HCT116 (cell line): ENCODE results near the gene COL4A4. TPM values are rescaled to one million over a fixed set of nuclear protein-coding genes. Genes with fewer than 3 reads are reported as not detected.

Source experiments
- ATAC-seq: fragments of 200-7000 bp; cut with Tn5 transposase; 2 replicates; pipeline ENCODE4 v1.9.1; 2020; ENCODE audit warnings: mild to moderate bottlenecking, moderate library complexity
- BruUV-seq: library from RNA; stranded (reverse); fragments of 400-500 nt; replicated peaks from 2 replicates; lab custom pipeline; 2021; lab: Mats Ljungman, UMichigan
- CTCF ChIA-PET: fragments of 300-600 bp; sonication (Branson Sonifier 250); formaldehyde crosslinking; loops from one replicate; lab custom pipeline; 2021; ENCODE audit warnings: antibody characterized with exemption; lab: Charles Lee
- POLR2A ChIA-PET: fragments of 300-600, 350-600 bp; sonication (Branson Sonifier 250); formaldehyde crosslinking; loops from one replicate; lab custom pipeline; 2021; ENCODE audit warnings: antibody characterized with exemption; lab: Charles Lee
- RAD21 ChIA-PET, 2 experiments: fragments of 300-600 bp; sonication (Branson Sonifier 250); formaldehyde crosslinking; loops; one replicate each; lab custom pipeline; 2023; ENCODE audit warnings: low total read pairs in 2 of 2; ENCODE audit not compliant: uncharacterized antibody in 2 of 2, unreplicated experiment in 2 of 2, low non-redundant PET in 1 of 2; lab: Charles Lee
- DNase-seq: peaks from one replicate; pipeline ENCODE4 v3.0.0-alpha.2; 2010; ENCODE audit warnings: low read depth, low spot score
- H2AFZ ChIP-seq: fragments of 200-600 bp; shearing (Covaris generic), sonication (generic); 2 replicates; pipeline ENCODE4 v1.6.1; 2017; ENCODE audit warnings: low read depth, mixed run types, mixed read lengths, antibody characterized with exemption, low read length; ENCODE audit not compliant: poor library complexity, severe bottlenecking
- H3K27ac ChIP-seq: 2 replicates; pipeline ENCODE4 v1.5.1; 2012; ENCODE audit warnings: low read depth, low read length
- H3K27me3 ChIP-seq: fragments of 200-600 bp; sonication (generic); 2 replicates; pipeline ENCODE4 v1.6.1; 2016; ENCODE audit warnings: mixed run types, low read length, mixed read lengths; ENCODE audit not compliant: insufficient read depth
- H3K36me3 ChIP-seq, 2 experiments: fragments of 200-500 bp in 1 of 2; fragments of 200-600 bp in 1 of 2; sonication (Bioruptor generic) in 1 of 2; sonication (generic) in 1 of 2; 2 replicates each; pipeline versions ENCODE4 v1.5.1 to v1.6.1; 2014 to 2016; ENCODE audit warnings: low read length in 2 of 2, inconsistent platforms in 1 of 2, mixed read lengths in 1 of 2, mixed run types in 1 of 2; ENCODE audit not compliant: insufficient read depth in 2 of 2, control insufficient read depth in 1 of 2
- H3K4me1 ChIP-seq, 2 experiments: fragments of 200-600 bp in 1 of 2; sonication (generic) in 1 of 2; 2 replicates each; pipeline versions ENCODE4 v1.5.1 to v1.6.1; 2012 to 2017; ENCODE audit warnings: low read length in 2 of 2, inconsistent platforms in 1 of 2, mild to moderate bottlenecking in 1 of 2, mixed read lengths in 1 of 2, mixed run types in 1 of 2, moderate library complexity in 1 of 2; ENCODE audit not compliant: insufficient read depth in 2 of 2, control insufficient read depth in 1 of 2
- H3K4me2 ChIP-seq: fragments of 200-600 bp; sonication (generic); 2 replicates; pipeline ENCODE4 v1.6.1; 2017; ENCODE audit warnings: mixed run types, low read length, mixed read lengths
- H3K4me3 ChIP-seq, 2 experiments: fragments of 200-600 bp in 1 of 2; sonication (generic) in 1 of 2; replicated peaks in 1 of 2; 2 replicates each; pipeline ENCODE4 v1.5.1; 2011 to 2016; ENCODE audit warnings: low read length in 2 of 2, control low read depth in 1 of 2, low read depth in 1 of 2, mild to moderate bottlenecking in 1 of 2, mixed read lengths in 1 of 2, mixed run types in 1 of 2
- H3K79me2 ChIP-seq: fragments of 200-600 bp; sonication (generic); 2 replicates; pipeline ENCODE4 v1.6.1; 2017; ENCODE audit warnings: mild to moderate bottlenecking, mixed run types, low read length, moderate library complexity, mixed read lengths; ENCODE audit not compliant: insufficient read depth
- H3K9ac ChIP-seq: fragments of 200-600 bp; sonication (generic); 2 replicates; pipeline ENCODE4 v1.6.1; 2016; ENCODE audit warnings: low read length, mixed read lengths
- H3K9me2 ChIP-seq: fragments of 200-600 bp; sonication (generic), shearing (Covaris generic); 2 replicates; pipeline ENCODE4 v1.6.1; 2017; ENCODE audit warnings: mixed run types, mild to moderate bottlenecking, moderate library complexity; ENCODE audit not compliant: insufficient read depth
- H3K9me3 ChIP-seq, 2 experiments: fragments of 200-500 bp in 1 of 2; fragments of 200-600 bp in 1 of 2; sonication (Bioruptor generic) in 1 of 2; sonication (generic) in 1 of 2; 2 replicates each; pipeline ENCODE4 v1.6.1; 2014 to 2017; ENCODE audit warnings: low read length in 2 of 2, mixed read lengths in 2 of 2, inconsistent platforms in 1 of 2, low read depth in 1 of 2, mild to moderate bottlenecking in 1 of 2, mixed run types in 1 of 2, moderate library complexity in 1 of 2; ENCODE audit not compliant: control insufficient read depth in 1 of 2, insufficient read depth in 1 of 2
- H4K20me1 ChIP-seq: fragments of 200-600 bp; sonication (generic), shearing (Covaris generic); 2 replicates; pipeline ENCODE4 v1.6.1; 2017; ENCODE audit warnings: mixed run types, mild to moderate bottlenecking, moderate library complexity; ENCODE audit not compliant: insufficient read depth
- EGR1 ChIP-seq: IDR thresholded peaks from 2 replicates; pipeline ENCODE4 v1.6.1; 2012; ENCODE audit warnings: low read depth
- EZH2phosphoT487 ChIP-seq: fragments of 200-600 bp; IDR thresholded peaks from 2 replicates; pipeline ENCODE4 v1.6.1; 2018; ENCODE audit warnings: antibody characterized with exemption, borderline replicate concordance
- FOSL1 ChIP-seq: IDR thresholded peaks from 2 replicates; pipeline ENCODE4 v1.6.1; 2012; ENCODE audit warnings: low read depth
- JUND ChIP-seq: IDR thresholded peaks from 2 replicates; pipeline ENCODE4 v1.6.1; 2012
- REST ChIP-seq: IDR thresholded peaks from 2 replicates; pipeline ENCODE4 v1.6.1; 2012; ENCODE audit warnings: low read depth
- SIN3A ChIP-seq: IDR thresholded peaks from 2 replicates; pipeline ENCODE4 v1.6.1; 2012; ENCODE audit warnings: low read depth
- SRF ChIP-seq: IDR thresholded peaks from 2 replicates; pipeline ENCODE4 v1.6.1; 2012; ENCODE audit warnings: low read depth
- ZFX ChIP-seq: fragments of 450-650 bp; IDR thresholded peaks from 2 replicates; pipeline ENCODE4 v1.6.1; 2017
- intact Hi-C: fragments of 100-400 bp; cut with micrococcal nuclease; formaldehyde crosslinking; loops from 2 replicates; pipeline ENCODE4 v1.10.0; 2022
- total RNA-seq: library from RNA; stranded (reverse); gene quantifications from one replicate; pipeline ENCODE4 v1.2.1, GENCODE V29; 2021; ENCODE audit not compliant: unreplicated experiment
- TF ChIP-seq, protein P1 (sequence below): IDR thresholded peaks from 2 replicates; pipeline ENCODE4 v1.6.1; 2011; ENCODE audit warnings: mild to moderate bottlenecking, low read length, moderate library complexity; ENCODE audit not compliant: insufficient replicate concordance; ENCODE audit errors: extremely low read depth

The COL4A4 gene
- total RNA-seq, 1 experiment from 2014 or later: 5.9 TPM

GRCh38 chr2:227192491-227192890 is 28.5 kb upstream of the COL4A4 start:
- no peak overlapping the region for H3K27ac ChIP-seq
- CTCF ChIA-PET: no interaction called here

More at GRCh38 chr2:227192491-227192890, 28.5 kb upstream of the COL4A4 start:
- BruUV-seq: no TSS peak
- no peaks in the 10 kb centered on the region for H3K79me2 ChIP-seq
- no peak for ATAC-seq
- H3K9me3 ChIP-seq: no peaks in the 10 kb centered on the region
- H3K9ac ChIP-seq: no peak overlapping the region
- H3K27me3 ChIP-seq: no peaks in the 10 kb centered on the region
- TF ChIP-seq REST (no peak), EGR1 (no peak), SRF (no peak), FOSL1 (no peak), EZH2phosphoT487 (no peak), ZFX (no peak), JUND (no peak), SIN3A (no peak)
- TF ChIP-seq, protein P1, sequence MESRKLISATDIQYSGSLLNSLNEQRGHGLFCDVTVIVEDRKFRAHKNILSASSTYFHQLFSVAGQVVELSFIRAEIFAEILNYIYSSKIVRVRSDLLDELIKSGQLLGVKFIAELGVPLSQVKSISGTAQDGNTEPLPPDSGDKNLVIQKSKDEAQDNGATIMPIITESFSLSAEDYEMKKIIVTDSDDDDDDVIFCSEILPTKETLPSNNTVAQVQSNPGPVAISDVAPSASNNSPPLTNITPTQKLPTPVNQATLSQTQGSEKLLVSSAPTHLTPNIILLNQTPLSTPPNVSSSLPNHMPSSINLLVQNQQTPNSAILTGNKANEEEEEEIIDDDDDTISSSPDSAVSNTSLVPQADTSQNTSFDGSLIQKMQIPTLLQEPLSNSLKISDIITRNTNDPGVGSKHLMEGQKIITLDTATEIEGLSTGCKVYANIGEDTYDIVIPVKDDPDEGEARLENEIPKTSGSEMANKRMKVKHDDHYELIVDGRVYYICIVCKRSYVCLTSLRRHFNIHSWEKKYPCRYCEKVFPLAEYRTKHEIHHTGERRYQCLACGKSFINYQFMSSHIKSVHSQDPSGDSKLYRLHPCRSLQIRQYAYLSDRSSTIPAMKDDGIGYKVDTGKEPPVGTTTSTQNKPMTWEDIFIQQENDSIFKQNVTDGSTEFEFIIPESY: no peak
- H3K36me3 ChIP-seq: no peaks in the 10 kb centered on the region
- ChIA-PET RAD21 (no interaction called here), POLR2A (no interaction called here)
- H3K4me3 ChIP-seq: no peak overlapping the region
- no peak overlapping the region for H2AFZ ChIP-seq
- no peaks in the 10 kb centered on the region for H3K9me2 ChIP-seq
- intact Hi-C loops: no loop called here
- peak overlapping the region; percentile 17 for H3K4me2 ChIP-seq
- H4K20me1 ChIP-seq: no peaks in the 10 kb centered on the region
- H3K4me1 ChIP-seq: peaks cover 12 to 37% of the 10 kb centered on the region in 2 experiments
- no peak for DNase-seq
